Measurements from ENCODE around the gene CADM2.

CADM2 gene

DNA sequence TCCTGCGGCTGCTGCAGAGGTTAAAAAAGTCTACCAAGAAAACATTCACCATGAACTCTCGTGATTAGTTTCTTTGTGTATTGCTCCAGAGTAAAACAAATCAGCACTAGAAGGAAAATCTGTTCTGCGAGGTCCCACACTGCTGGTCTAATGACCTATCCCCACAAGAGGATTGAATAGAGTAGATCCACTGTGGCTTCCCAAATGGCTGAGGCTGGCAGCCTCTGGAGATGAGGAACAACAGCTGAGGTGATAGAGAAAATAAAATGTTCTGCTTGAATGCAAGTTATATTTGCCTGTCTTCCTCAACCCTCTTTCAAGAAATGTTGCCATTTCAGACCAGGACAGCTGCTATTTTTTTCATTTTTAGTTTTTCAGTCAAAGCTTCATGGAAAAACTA lies 883.3 kb downstream of the CADM2 start:
- no peak for TF ChIP-seq ZFX (IDR thresholded peaks at IDR 0.05)
- TF ChIP-seq, protein P1, sequence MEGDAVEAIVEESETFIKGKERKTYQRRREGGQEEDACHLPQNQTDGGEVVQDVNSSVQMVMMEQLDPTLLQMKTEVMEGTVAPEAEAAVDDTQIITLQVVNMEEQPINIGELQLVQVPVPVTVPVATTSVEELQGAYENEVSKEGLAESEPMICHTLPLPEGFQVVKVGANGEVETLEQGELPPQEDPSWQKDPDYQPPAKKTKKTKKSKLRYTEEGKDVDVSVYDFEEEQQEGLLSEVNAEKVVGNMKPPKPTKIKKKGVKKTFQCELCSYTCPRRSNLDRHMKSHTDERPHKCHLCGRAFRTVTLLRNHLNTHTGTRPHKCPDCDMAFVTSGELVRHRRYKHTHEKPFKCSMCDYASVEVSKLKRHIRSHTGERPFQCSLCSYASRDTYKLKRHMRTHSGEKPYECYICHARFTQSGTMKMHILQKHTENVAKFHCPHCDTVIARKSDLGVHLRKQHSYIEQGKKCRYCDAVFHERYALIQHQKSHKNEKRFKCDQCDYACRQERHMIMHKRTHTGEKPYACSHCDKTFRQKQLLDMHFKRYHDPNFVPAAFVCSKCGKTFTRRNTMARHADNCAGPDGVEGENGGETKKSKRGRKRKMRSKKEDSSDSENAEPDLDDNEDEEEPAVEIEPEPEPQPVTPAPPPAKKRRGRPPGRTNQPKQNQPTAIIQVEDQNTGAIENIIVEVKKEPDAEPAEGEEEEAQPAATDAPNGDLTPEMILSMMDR (conservative IDR thresholded peaks at IDR 0.05) = no peak
- H3K27ac ChIP-seq = no peak overlapping the region

DNA sequence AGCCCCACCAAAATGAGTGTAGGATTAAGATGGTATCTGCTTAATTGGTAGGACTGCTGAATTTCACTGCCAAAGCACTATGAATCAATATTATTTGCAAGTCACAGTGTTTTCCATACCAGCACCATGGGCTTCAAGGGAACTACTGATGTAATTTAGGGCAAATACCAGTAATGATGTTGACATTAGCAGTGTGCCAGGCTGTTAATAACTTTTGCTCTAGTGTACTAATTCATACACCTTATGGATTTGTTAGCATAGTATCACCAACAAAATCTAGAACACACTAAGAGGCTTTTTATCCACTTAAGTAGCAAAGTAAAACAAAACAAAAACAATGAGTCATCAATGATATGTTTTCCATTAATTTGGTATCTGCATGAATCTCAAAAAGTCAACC lies 888.2 kb downstream of the CADM2 start:
- H3K27ac ChIP-seq = no peak overlapping the region
- TF ChIP-seq, protein P1 (conservative IDR thresholded peaks at IDR 0.05) = no peak
- no peak for TF ChIP-seq ZFX (IDR thresholded peaks at IDR 0.05)

DNA sequence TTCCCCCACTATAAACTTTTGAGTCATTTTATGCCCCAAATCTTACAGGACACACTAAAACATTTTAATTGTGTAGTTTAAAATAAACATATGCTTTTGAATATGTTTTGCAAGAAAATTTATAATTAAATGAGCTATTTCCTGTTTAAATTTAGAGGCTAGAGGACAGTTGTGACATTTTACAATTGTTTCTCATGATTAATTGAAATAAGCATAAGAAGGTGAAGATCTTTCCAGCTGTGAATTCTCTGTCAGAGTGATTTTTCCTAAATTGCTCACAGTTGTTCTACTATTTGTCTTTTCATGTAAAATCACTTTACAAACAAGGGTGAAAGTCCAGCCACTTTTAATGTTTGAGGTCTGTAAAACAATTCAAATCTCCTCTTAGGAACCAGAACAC lies 892.3 kb downstream of the CADM2 start:
- TF ChIP-seq ZFX (IDR thresholded peaks at IDR 0.05) = no peak
- TF ChIP-seq, protein P1 (conservative IDR thresholded peaks at IDR 0.05) = no peak
- H3K27ac ChIP-seq = no peak overlapping the region

DNA sequence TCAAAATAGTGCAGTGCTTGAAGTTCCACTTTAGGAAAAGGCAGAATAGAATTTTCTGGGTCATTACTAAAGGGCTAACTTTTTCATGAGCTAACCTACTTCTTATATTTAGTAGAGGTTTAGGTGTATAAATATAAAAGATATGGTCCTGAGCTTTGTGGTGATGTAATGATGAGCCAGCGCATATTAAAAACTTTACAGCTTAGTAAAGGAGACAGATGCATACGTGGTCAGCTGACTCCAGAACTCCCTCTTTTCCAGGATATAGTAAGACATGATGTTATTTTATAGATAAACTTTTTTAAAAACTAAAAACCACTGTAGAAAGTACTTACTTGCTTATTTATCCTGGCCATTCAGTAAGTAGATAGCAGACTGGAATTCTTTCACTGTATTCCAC lies 895.0 kb downstream of the CADM2 start:
- no peak overlapping the region for H3K27ac ChIP-seq
- TF ChIP-seq ZFX (IDR thresholded peaks at IDR 0.05) = no peak
- TF ChIP-seq, protein P1 (conservative IDR thresholded peaks at IDR 0.05) = no peak

DNA sequence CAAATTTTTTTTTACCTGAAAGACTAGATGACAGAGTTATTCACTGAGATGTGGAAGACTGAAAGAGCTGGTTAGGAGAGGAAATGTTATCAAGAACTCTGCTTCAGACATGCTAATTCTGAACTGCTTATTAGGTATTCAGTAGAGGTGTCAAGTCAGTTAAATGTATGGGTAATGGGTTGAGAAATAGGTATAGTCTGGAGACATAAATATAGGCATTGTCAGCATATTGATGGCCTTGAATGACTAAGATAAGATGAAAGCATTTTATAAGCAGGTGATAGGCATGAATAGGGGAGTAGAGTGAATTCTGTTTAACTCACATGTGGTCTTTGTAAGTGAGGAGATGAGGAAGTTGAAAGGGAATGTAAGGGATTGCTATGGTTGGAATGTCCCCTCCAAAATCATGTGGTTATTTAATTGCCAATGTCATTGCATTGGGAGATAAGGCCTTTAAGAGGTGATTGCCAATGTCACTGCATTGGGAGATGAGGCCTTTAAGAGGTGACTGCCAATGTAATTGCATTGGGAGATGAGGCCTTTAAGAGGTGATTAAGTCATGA lies 904.2 kb downstream of the CADM2 start:
- no peak overlapping the region for H3K27ac ChIP-seq
- TF ChIP-seq, protein P1 (conservative IDR thresholded peaks at IDR 0.05) = no peak
- no peak for TF ChIP-seq ZFX (IDR thresholded peaks at IDR 0.05)

DNA sequence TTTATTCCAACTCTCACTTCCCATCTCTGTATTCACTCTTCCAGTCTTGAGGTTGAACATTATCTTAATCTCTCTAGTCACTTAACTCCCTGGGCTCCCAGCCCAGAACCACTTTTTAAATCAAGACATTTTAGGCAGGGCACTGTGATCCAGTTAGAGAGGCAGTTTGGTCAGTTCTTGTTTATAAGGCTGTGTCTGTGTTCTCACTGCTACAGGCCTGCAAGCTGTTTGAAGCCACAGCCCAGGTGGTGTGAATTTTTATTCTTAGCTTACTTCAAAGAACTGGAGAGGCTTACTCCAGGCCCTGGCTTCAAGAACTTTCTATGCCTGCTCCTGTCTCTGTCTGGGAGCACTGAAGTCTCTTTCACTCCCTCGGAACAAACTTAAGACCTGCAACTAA lies 906.1 kb downstream of the CADM2 start:
- H3K27ac ChIP-seq = no peak overlapping the region
- TF ChIP-seq, protein P1 (conservative IDR thresholded peaks at IDR 0.05) = no peak
- TF ChIP-seq ZFX (IDR thresholded peaks at IDR 0.05) = no peak

DNA sequence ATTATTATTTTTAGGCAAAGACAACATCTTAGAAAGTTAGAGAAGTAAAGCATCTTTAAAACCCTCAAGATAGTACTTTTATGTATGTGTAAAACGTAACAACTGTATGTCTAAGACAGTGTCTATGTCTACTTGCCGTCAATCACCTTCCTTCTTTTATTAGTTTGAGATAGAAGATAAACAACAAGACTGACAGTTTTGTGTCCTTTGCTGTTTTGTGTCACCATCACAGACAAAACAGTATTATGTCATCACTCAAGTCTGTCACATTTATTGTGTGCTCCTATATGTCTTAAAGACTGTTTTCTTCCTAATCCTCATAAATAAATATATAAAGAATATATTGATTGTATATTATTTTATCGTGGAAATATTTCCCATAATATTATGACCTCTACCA lies 908.3 kb downstream of the CADM2 start:
- TF ChIP-seq ZFX (IDR thresholded peaks at IDR 0.05) = no peak
- TF ChIP-seq, protein P1 (conservative IDR thresholded peaks at IDR 0.05) = no peak
- H3K27ac ChIP-seq = no peak overlapping the region
